HTR-8/SVneo (cell line): ENCODE data around the gene DHRS2.
"Not testable (repeated sequence)": the region's sequence is repeated elsewhere in the genome, so short reads cannot be mapped to it uniquely, and the experiment has no call there.

Source experiments
- DNase-seq: peaks from one replicate; pipeline ENCODE4 v3.0.0; 2011; ENCODE audit warnings: low spot score, mixed read lengths; ENCODE audit not compliant: insufficient read length
- FAIRE-seq: peaks from 2 replicates; lab custom pipeline; 2011; peaks lifted over from hg19 to GRCh38; lab: Jason Lieb, UNC

Gene DHRS2

DNA sequence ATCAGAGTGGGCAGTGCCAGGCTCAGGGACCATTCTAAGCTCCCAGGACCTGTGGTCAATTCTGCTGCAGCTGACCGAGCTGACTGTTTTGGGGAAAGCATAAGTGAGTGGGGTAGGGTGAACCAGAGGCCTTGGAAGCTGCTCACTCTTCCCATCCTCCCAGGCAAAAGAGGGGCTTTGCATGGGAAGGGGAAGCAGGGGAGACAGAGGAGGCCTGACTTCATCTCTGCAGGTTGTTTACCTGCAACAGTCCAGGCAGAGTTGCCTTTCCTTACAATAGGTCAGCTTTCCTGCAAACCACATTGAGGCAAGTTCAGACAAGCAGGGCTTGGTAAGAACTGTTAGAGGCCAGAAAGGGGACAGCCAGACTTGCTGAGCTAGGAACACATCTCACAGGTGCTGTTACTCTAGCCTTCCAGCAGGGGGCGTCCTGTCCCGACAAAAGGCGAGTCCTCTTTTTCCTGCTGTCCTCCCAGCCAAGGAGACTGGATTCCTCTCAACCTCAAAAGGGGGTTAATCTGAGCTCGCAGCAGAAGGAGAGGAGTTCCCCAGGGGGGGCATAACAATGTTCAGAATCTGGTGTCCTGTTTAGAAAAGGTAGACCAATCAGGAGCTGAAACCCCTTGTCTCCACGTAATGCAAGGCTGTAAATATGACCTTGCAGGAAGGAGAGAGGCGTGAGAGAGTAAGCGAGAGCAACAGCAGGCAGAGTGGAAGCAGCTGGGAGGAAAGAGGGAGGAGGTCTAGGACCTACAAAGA, 4.3 kb upstream of the DHRS2 start:
- DNase-seq (peak; percentile 77), FAIRE-seq (no peak)

DNA sequence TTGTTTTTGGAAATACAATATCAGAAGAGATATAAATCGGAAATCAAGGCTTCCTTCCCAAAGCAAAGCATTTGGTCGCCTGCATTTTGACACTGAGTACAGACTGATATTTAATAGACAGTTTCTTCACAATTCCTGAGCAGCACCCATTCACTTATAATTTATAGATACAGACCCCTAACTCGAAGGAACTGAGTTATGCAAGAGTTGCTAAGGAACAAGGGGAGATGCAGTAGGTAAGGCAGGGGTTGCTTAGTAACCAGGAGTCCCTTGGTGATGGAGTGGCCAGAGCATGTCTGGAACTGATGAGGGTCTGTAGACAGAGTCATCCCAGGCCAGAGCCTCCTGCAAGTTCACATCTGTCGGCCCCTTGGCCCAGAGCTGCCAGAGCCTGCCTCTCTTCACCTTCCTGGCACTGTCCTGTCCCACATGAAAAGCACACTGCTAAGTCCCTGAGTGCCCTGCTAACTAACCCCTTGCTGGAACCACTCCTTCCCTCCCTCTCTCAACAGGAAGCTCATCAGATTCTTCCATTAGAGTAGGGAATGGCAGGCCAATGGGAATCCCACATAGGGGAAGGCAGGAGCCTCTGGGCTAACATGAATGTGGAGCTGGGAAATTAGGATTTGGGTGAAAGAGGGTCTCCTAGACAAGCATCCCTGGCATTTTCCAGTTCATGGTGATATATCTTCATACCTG, 3.6 kb upstream of the DHRS2 start:
- no peak for DNase-seq
- no peak for FAIRE-seq

- DNase-seq (no peak), FAIRE-seq (no peak)
Observed at GRCh38 chr14:23633160-23633701, 2.9 kb upstream of the DHRS2 start.

- DNase-seq, FAIRE-seq: not testable (repeated sequence)
Observed at GRCh38 chr14:23634698-23635412, 1.3 kb upstream of the DHRS2 start.

- DNase-seq, FAIRE-seq: not testable (repeated sequence)
Observed at GRCh38 chr14:23637312-23637654, 1.1 kb downstream of the DHRS2 start.

DNA sequence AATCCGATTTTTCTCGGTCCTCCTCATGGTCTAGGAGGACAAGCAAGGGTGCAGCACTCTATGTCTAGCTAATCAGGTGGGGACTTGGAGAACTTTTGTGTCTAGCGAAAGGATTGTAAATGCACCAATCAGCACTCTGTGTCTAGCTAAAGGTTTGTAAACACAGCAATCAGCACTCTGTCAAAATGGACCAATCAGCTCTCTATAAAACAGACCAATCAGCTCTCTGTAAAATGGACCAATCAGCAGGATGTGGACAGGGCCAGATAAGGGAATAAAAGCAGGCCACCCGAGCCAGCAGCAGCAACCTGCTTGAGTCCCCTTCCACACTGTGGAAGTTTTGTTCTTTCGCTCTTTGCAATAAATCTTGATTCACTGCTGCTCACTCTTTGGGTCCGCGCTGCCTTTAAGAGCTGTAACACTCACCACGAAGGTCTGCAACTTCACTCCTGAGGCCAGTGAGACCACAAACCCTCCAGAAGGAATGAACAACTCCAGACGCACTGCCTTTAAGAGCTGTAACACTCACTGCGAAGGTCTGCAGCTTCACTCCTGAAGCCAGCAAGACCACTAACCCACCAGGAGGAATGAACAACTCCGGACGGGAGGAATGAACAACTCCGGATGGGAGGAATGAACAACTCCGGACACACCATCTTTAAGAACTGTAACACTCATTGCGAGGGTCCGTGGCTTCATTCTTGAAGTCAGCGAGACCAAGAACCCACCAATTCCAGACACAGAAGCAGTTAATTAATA, 1.7 kb downstream of the DHRS2 start:
- not testable (repeated sequence) for FAIRE-seq, DNase-seq

DNA sequence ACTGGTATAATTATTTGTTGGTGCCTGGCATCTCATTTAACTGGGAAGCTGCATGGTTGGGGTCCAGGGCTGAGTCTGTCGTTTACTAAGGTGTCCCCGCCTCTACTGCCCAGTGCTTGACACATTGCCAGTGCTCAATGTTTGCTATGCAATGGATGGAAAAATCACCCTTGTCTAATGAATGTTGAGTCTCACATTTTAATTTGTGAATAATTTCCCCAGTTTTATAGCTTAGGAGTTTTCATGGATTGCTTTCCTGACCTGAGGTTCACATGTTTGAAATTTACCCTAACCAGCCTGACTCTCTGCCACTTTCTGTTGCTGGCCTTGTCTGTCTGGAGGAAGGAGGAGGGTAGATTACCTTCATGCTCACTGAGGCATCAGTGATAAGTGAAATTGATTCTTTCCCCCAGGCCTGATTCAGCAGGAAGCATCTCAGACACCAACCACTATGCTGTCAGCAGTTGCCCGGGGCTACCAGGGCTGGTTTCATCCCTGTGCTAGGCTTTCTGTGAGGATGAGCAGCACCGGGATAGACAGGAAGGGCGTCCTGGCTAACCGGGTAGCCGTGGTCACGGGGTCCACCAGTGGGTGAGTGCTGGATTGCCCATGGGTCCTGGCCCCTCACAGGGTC, 2.4 kb downstream of the DHRS2 start:
- FAIRE-seq: no peak
- DNase-seq: no peak

GRCh38 chr14:23639048-23639890, 3.1 kb downstream of the DHRS2 start:
- no peak for FAIRE-seq
- DNase-seq: no peak

- DNase-seq (no peak), FAIRE-seq (no peak)
Observed at GRCh38 chr14:23639891-23640523, 3.8 kb downstream of the DHRS2 start.

DNA sequence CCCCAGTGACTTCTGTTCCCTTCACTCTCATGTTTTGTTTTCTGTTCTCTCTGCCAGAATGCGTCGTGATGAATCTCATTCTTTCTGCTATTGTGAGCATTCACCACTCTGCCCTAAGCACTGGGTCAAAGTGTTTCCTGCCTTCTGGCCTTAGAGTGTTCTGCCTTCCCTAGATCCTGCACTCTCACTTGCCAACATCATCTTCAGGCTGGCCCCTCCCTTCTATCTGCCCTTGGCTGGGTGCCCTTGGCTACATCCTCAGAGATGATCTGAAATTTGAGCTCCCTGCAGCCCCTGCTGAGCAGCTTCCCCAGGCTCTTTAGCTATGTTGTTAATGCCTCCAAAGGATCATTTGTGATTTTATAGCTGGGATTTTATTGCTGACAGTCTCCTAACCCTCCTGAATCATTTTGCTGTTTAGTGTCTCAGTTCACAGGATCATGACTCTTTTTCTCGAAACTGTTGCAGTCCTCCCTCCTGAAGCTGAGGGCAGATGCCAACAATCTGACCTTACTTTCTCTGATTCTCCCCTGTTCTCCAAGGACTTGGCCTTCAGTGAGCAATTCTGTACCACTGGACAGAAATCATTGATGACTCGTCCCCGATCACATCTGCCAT, 4.5 kb downstream of the DHRS2 start:
- DNase-seq: peak; percentile 51
- FAIRE-seq: no peak

GRCh38 chr14:23641180-23641914, 5.2 kb downstream of the DHRS2 start:
- FAIRE-seq (no peak), DNase-seq (no peak)

DNA sequence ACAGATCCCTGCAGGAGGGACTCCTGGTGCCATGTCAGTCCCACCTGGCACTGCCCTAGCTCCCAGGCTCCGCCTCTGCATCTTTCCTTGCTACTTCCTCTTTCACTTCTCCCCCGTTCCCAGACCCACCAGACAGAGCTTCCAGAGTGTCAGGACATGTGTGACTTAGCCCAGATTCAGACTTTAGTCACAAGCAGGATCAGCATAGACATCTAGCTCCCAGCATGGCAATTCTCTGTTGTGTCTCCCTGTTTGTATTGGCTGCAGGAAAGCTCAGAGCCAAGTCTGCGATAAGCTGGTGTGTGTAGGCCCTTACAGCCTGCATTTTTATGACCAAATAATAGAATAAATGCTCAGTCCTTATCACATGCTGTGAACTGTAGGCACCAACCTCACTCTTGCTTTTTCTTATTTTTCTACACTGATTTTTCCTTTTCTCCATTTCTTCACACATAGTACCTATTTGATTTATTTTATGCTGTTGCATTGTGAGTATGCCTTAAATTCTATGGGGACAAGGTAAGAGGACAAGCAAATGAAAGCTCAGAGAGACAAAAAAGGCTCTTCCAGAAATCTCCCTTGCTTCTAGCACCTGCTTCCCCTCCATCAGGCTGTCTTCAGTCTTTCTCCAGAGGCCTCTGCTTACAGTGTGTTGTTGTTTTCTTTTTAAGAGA, 5.9 kb downstream of the DHRS2 start:
- DNase-seq: no peak
- no peak for FAIRE-seq

- no peak for DNase-seq
- no peak for FAIRE-seq
Observed at GRCh38 chr14:23643533-23644194, 7.5 kb downstream of the DHRS2 start.

- FAIRE-seq (no peak), DNase-seq (no peak)
Observed at GRCh38 chr14:23644195-23644918, 8.2 kb downstream of the DHRS2 start.

DNA sequence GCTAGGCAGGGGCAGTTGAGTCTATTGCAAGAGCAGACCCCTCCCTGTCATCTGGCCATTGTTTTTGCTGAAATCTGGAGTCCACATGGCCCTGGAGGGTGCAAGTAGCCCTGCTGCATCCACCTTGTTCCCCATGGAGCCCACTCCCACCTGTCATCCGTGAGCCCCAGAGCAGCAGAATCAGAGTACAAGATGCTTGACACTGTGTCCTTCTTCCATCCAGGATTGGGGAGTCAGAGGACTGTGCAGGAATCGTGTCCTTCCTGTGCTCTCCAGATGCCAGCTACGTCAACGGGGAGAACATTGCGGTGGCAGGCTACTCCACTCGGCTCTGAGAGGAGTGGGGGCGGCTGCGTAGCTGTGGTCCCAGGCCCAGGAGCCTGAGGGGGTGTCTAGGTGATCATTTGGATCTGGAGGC, 8.8 kb downstream of the DHRS2 start:
- FAIRE-seq: no peak
- DNase-seq: no peak

GRCh38 chr14:23645504-23645811, 9.3 kb downstream of the DHRS2 start:
- FAIRE-seq (no peak), DNase-seq (no peak)
